Trophoblast cell (in vitro differentiated cells and primary cell): ENCODE data around the gene KRT27.

Experiments used
- DNase-seq, 2 donors: peaks; one replicate each; pipeline ENCODE4 v3.0.0-alpha.2; 2016
- H2AFZ ChIP-seq: 2 replicates; pipeline ENCODE4 v1.6.1; 2013; ENCODE audit warnings: low read length, moderate library complexity, mild to moderate bottlenecking; ENCODE audit not compliant: insufficient read depth, poor library complexity
- H2AK5ac ChIP-seq: 2 replicates; pipeline ENCODE4 v1.6.1; 2013; ENCODE audit warnings: mild to moderate bottlenecking, low read length
- H2BK120ac ChIP-seq: 2 replicates; pipeline ENCODE4 v1.6.1; 2013; ENCODE audit warnings: low read length, mild to moderate bottlenecking, moderate library complexity; ENCODE audit not compliant: insufficient read depth, poor library complexity
- H2BK12ac ChIP-seq: 2 replicates; pipeline ENCODE4 v1.6.1; 2013; ENCODE audit warnings: mild to moderate bottlenecking, low read length, moderate library complexity
- H2BK5ac ChIP-seq: 2 replicates; pipeline ENCODE4 v1.6.1; 2013; ENCODE audit warnings: low read length, low read depth, moderate library complexity, mild to moderate bottlenecking; ENCODE audit not compliant: poor library complexity
- H3K14ac ChIP-seq: 2 replicates; pipeline ENCODE4 v1.6.1; 2013; ENCODE audit warnings: mild to moderate bottlenecking, low read length
- H3K18ac ChIP-seq: 2 replicates; pipeline ENCODE4 v1.6.1; 2013; ENCODE audit warnings: mild to moderate bottlenecking, low read length
- H3K23ac ChIP-seq: 2 replicates; pipeline ENCODE4 v1.6.1; 2013; ENCODE audit warnings: low read length
- H3K27ac ChIP-seq: 2 replicates; pipeline ENCODE4 v1.5.1; 2013; ENCODE audit warnings: low read depth, mild to moderate bottlenecking, inconsistent platforms, low read length, moderate library complexity
- H3K27me3 ChIP-seq: 2 replicates; pipeline ENCODE4 v1.6.1; 2013; ENCODE audit warnings: inconsistent platforms, mild to moderate bottlenecking, low read length, moderate library complexity; ENCODE audit not compliant: insufficient read depth
- H3K36me3 ChIP-seq, 2 experiments: 1 replicate in 1 of 2; 2 replicates in 1 of 2; pipeline ENCODE4 v1.6.1; 2013; ENCODE audit warnings: low read length in 2 of 2, mild to moderate bottlenecking in 2 of 2, moderate library complexity in 1 of 2; ENCODE audit not compliant: insufficient read depth in 2 of 2, control insufficient read depth in 1 of 2
- H3K4ac ChIP-seq: 2 replicates; pipeline ENCODE4 v1.6.1; 2013; ENCODE audit warnings: low read depth, mild to moderate bottlenecking, low read length, moderate library complexity
- H3K4me1 ChIP-seq, 2 experiments: 1 replicate in 1 of 2; 2 replicates in 1 of 2; pipeline ENCODE4 v1.6.1; 2013; ENCODE audit warnings: low read length in 2 of 2, mild to moderate bottlenecking in 2 of 2, moderate library complexity in 1 of 2; ENCODE audit not compliant: insufficient read depth in 2 of 2, control insufficient read depth in 1 of 2
- H3K4me2 ChIP-seq: 2 replicates; pipeline ENCODE4 v1.6.1; 2013; ENCODE audit warnings: inconsistent platforms, mild to moderate bottlenecking, low read length, moderate library complexity
- H3K4me3 ChIP-seq: 2 replicates; pipeline ENCODE4 v1.5.1; 2013; ENCODE audit warnings: mild to moderate bottlenecking, low read depth, low read length, inconsistent platforms
- H3K79me1 ChIP-seq: one replicate; pipeline ENCODE4 v1.6.1; 2013; ENCODE audit warnings: low read length
- H3K79me2 ChIP-seq: 2 replicates; pipeline ENCODE4 v1.6.1; 2013; ENCODE audit warnings: low read length, mild to moderate bottlenecking; ENCODE audit not compliant: control insufficient read depth, insufficient read depth, poor library complexity
- H3K9ac ChIP-seq: 2 replicates; pipeline ENCODE4 v1.6.1; 2013; ENCODE audit warnings: mild to moderate bottlenecking, low read length
- H3K9me3 ChIP-seq: 2 replicates; pipeline ENCODE4 v1.6.1; 2013; ENCODE audit warnings: low read depth, mild to moderate bottlenecking, control low read depth, inconsistent platforms, low read length; ENCODE audit not compliant: insufficient read depth
- H4K12ac ChIP-seq: 2 replicates; pipeline ENCODE4 v1.6.1; 2013; ENCODE audit warnings: low read depth, mild to moderate bottlenecking, low read length, moderate library complexity
- H4K8ac ChIP-seq: 2 replicates; pipeline ENCODE4 v1.6.1; 2013; ENCODE audit warnings: low read depth, mild to moderate bottlenecking, low read length, moderate library complexity
- H4K91ac ChIP-seq: one replicate; pipeline ENCODE4 v1.6.1; 2013; ENCODE audit warnings: low read depth, mild to moderate bottlenecking, low read length, moderate library complexity
- WGBS: extraction: QIAGEN DNeasy Blood & Tissue Kit; methylation state at CpG from one replicate; pipeline ENCODE4 v1.1.7; 2013; ENCODE audit warnings: missing lambda C conversion rate; ENCODE audit not compliant: insufficient read length, insufficient coverage; ENCODE audit errors: extremely low coverage; 5-methylcytosine and 5-hydroxymethylcytosine counted together

The KRT27 gene

GRCh38 chr17:40793832-40794231 lies 11.5 kb upstream of the KRT27 start:
- Histone ChIP-seq H3K18ac (no peak overlapping the region), H2BK5ac (no peak overlapping the region), H2BK120ac (no peak overlapping the region), H3K23ac (no peak overlapping the region), H3K27me3 (no peaks in the 10 kb centered on the region), H4K8ac (no peak overlapping the region), H4K12ac (no peak overlapping the region), H3K4me2 (no peak overlapping the region), H3K79me2 (no peaks in the 10 kb centered on the region), H3K4me1 (no peaks in the 10 kb centered on the region), H2AFZ (no peak overlapping the region), H3K9ac (no peak overlapping the region), H3K14ac (no peak overlapping the region), H2BK12ac (no peak overlapping the region), H3K4me3 (no peak overlapping the region), H3K27ac (no peak overlapping the region), H2AK5ac (no peak overlapping the region), H3K4ac (no peak overlapping the region), H3K36me3 (no peaks in the 10 kb centered on the region), H3K9me3 (peaks cover 1% of the 10 kb centered on the region), H4K91ac (no peak overlapping the region), H3K79me1 (no peaks in the 10 kb centered on the region)
- no peak for DNase-seq
- no CpG with 5 or more reads among the region's 10 CpGs for WGBS

- Histone ChIP-seq H2AK5ac (no peak overlapping the region), H2AFZ (no peak overlapping the region), H3K9ac (no peak overlapping the region), H3K4me1 (no peaks in the 10 kb centered on the region), H2BK120ac (no peak overlapping the region), H3K9me3 (peaks cover 1% of the 10 kb centered on the region), H3K27me3 (no peaks in the 10 kb centered on the region), H4K12ac (no peak overlapping the region), H2BK12ac (no peak overlapping the region), H4K8ac (no peak overlapping the region), H3K23ac (no peak overlapping the region), H3K4me3 (no peak overlapping the region), H3K18ac (no peak overlapping the region), H3K79me1 (no peaks in the 10 kb centered on the region), H3K79me2 (no peaks in the 10 kb centered on the region), H3K36me3 (no peaks in the 10 kb centered on the region), H3K4me2 (no peak overlapping the region), H3K4ac (no peak overlapping the region), H2BK5ac (no peak overlapping the region), H3K27ac (no peak overlapping the region), H3K14ac (no peak overlapping the region), H4K91ac (no peak overlapping the region)
- DNase-seq, result peak; percentile 12 to 80
- no CpG with 5 or more reads among the region's 6 CpGs for WGBS
Observed at GRCh38 chr17:40791787-40792436, 9.6 kb upstream of the KRT27 start.

GRCh38 chr17:40791111-40791510 lies 8.8 kb upstream of the KRT27 start:
- no CpG with 5 or more reads among the region's 1 CpG for WGBS

GRCh38 chr17:40779181-40779909 lies 3.0 kb downstream of the KRT27 start:
- H3K79me1 ChIP-seq, result no peaks in the 10 kb centered on the region
- H2BK5ac ChIP-seq, result no peak overlapping the region
- no CpG with 5 or more reads among the region's 37 CpGs for WGBS
- H2BK120ac ChIP-seq, result no peak overlapping the region
- no peak overlapping the region for H3K9ac ChIP-seq
- H3K4me1 ChIP-seq, result no peaks in the 10 kb centered on the region
- H3K4ac ChIP-seq, result no peak overlapping the region
- H4K91ac ChIP-seq, result no peak overlapping the region
- H3K27ac ChIP-seq, result no peak overlapping the region
- H3K14ac ChIP-seq, result no peak overlapping the region
- no peak overlapping the region for H3K4me2 ChIP-seq
- no peak overlapping the region for H3K18ac ChIP-seq
- no peak overlapping the region for H2AFZ ChIP-seq
- peak; percentile 51 to 54 for DNase-seq
- no peak overlapping the region for H4K12ac ChIP-seq
- H3K23ac ChIP-seq, result no peak overlapping the region
- H3K4me3 ChIP-seq, result no peak overlapping the region
- no peaks in the 10 kb centered on the region for H3K27me3 ChIP-seq
- H2AK5ac ChIP-seq, result no peak overlapping the region
- no peaks in the 10 kb centered on the region for H3K79me2 ChIP-seq
- H4K8ac ChIP-seq, result no peak overlapping the region
- H2BK12ac ChIP-seq, result no peak overlapping the region
- H3K9me3 ChIP-seq, result no peaks in the 10 kb centered on the region
- H3K36me3 ChIP-seq, result no peaks in the 10 kb centered on the region

More at GRCh38 chr17:40791111-40791510, 8.8 kb upstream of the KRT27 start:
- no peak for DNase-seq
- Histone ChIP-seq H3K9ac (no peak overlapping the region), H3K4ac (no peak overlapping the region), H3K9me3 (peaks cover 1% of the 10 kb centered on the region), H2BK5ac (no peak overlapping the region), H3K79me1 (no peaks in the 10 kb centered on the region), H3K4me3 (no peak overlapping the region), H3K36me3 (no peaks in the 10 kb centered on the region), H3K18ac (no peak overlapping the region), H2AFZ (no peak overlapping the region), H2AK5ac (no peak overlapping the region), H3K27me3 (no peaks in the 10 kb centered on the region), H3K4me1 (no peaks in the 10 kb centered on the region), H4K91ac (no peak overlapping the region), H4K8ac (no peak overlapping the region), H2BK120ac (no peak overlapping the region), H3K79me2 (no peaks in the 10 kb centered on the region), H3K27ac (no peak overlapping the region), H3K23ac (no peak overlapping the region), H2BK12ac (no peak overlapping the region), H3K14ac (no peak overlapping the region), H3K4me2 (no peak overlapping the region), H4K12ac (no peak overlapping the region)
